GM10266 (cell line): ENCODE data around the gene ADH6.
"Not testable (repeated sequence)": the region's sequence is repeated elsewhere in the genome, so short reads cannot be mapped to it uniquely, and the experiment has no call there.

ENCODE experiments used
- DNase-seq: peaks from one replicate; pipeline ENCODE4 v3.0.0; 2012; ENCODE audit errors: extremely low spot score
- CTCF ChIP-seq: IDR thresholded peaks from 2 replicates; pipeline ENCODE4 v1.5.1; 2012; ENCODE audit warnings: mild to moderate bottlenecking, low read depth; ENCODE audit not compliant: control insufficient read depth, insufficient read depth; ENCODE audit errors: missing control alignments

The ADH6 gene

GRCh38 chr4:99207069-99207743, 11.8 kb downstream of the ADH6 start:
- TF ChIP-seq CTCF: no peak
- DNase-seq: no peak

- TF ChIP-seq CTCF: no peak
- DNase-seq: no peak
Observed at GRCh38 chr4:99205153-99205979, 13.7 kb downstream of the ADH6 start.

- no peak for DNase-seq
Observed at GRCh38 chr4:99202536-99202935, 16.5 kb downstream of the ADH6 start.

GRCh38 chr4:99202094-99202493, 17.0 kb downstream of the ADH6 start:
- DNase-seq: no peak
- no peak for TF ChIP-seq CTCF

More at GRCh38 chr4:99202536-99202935, 16.5 kb downstream of the ADH6 start:
- TF ChIP-seq CTCF: no peak

- no peak for DNase-seq
Observed at GRCh38 chr4:99201690-99202089, 17.4 kb downstream of the ADH6 start.

GRCh38 chr4:99200138-99200537, 18.9 kb downstream of the ADH6 start:
- no peak for TF ChIP-seq CTCF
- no peak for DNase-seq

More at GRCh38 chr4:99201690-99202089, 17.4 kb downstream of the ADH6 start:
- no peak for TF ChIP-seq CTCF

- no peak for TF ChIP-seq CTCF
- DNase-seq: no peak
Observed at GRCh38 chr4:99190336-99190735, 28.7 kb downstream of the ADH6 start.

- DNase-seq: not testable (repeated sequence)
Observed at GRCh38 chr4:99189900-99190299, 29.1 kb downstream of the ADH6 start.
